Stimulated activated CD4-positive, alpha-beta T cell treated with anti-CD3 and anti-CD28 coated beads, Interleukin-15, amount 100 ng/mL, for 24 hours (primary cell): ENCODE results near the gene PGGT1B.
"Not testable (repeated sequence)": the region's sequence is repeated elsewhere in the genome, so short reads cannot be mapped to it uniquely, and the experiment has no call there.

ENCODE experiments used
- DNase-seq: peaks from one replicate; pipeline ENCODE4 v3.0.0-alpha.2; 2020

The PGGT1B gene

GRCh38 chr5:115257981-115258380 lies 4.7 kb downstream of the PGGT1B start:
- no peak for DNase-seq

GRCh38 chr5:115249379-115249778 lies 13.3 kb downstream of the PGGT1B start:
- not testable (repeated sequence) for DNase-seq

GRCh38 chr5:115246361-115246991 lies 16.2 kb downstream of the PGGT1B start:
- DNase-seq, result no peak

GRCh38 chr5:115243412-115243811 lies 19.3 kb downstream of the PGGT1B start:
- no peak for DNase-seq

GRCh38 chr5:115241881-115242642 lies 20.6 kb downstream of the PGGT1B start:
- no peak for DNase-seq

- no peak for DNase-seq
Measured at GRCh38 chr5:115237066-115237465, 25.6 kb downstream of the PGGT1B start.

GRCh38 chr5:115236599-115236998 lies 26.1 kb downstream of the PGGT1B start:
- no peak for DNase-seq

- DNase-seq, result no peak
Measured at GRCh38 chr5:115231598-115231997, 31.1 kb downstream of the PGGT1B start.

GRCh38 chr5:115229606-115230005 lies 33.1 kb downstream of the PGGT1B start:
- DNase-seq, result no peak

GRCh38 chr5:115227281-115227680 lies 35.4 kb downstream of the PGGT1B start:
- DNase-seq, result no peak

GRCh38 chr5:115214541-115214940 lies 48.1 kb downstream of the PGGT1B start:
- DNase-seq, result no peak

- DNase-seq, result peak; percentile 58
Measured at GRCh38 chr5:115209279-115209678, 53.4 kb downstream of the PGGT1B start.

GRCh38 chr5:115202952-115203351 lies 59.7 kb downstream of the PGGT1B start:
- no peak for DNase-seq

- DNase-seq, result no peak
Measured at GRCh38 chr5:115196161-115196560, 66.5 kb downstream of the PGGT1B start.

GRCh38 chr5:115194676-115195075 lies 68.0 kb downstream of the PGGT1B start:
- DNase-seq, result no peak

- DNase-seq, result no peak
Measured at GRCh38 chr5:115193295-115193694, 69.4 kb downstream of the PGGT1B start.

GRCh38 chr5:115192098-115192497 lies 70.6 kb downstream of the PGGT1B start:
- DNase-seq, result no peak

- DNase-seq, result no peak
Measured at GRCh38 chr5:115191474-115192031, 71.1 kb downstream of the PGGT1B start.

- DNase-seq, result no peak
Measured at GRCh38 chr5:115190388-115190787, 72.3 kb downstream of the PGGT1B start.

GRCh38 chr5:115189866-115190265 lies 72.8 kb downstream of the PGGT1B start:
- no peak for DNase-seq

GRCh38 chr5:115186794-115187193 lies 75.9 kb downstream of the PGGT1B start:
- DNase-seq, result no peak

- DNase-seq, result no peak
Measured at GRCh38 chr5:115184770-115185169, 77.9 kb downstream of the PGGT1B start.

GRCh38 chr5:115181757-115182156 lies 80.9 kb downstream of the PGGT1B start:
- no peak for DNase-seq

- DNase-seq, result peak; percentile 44
Measured at GRCh38 chr5:115180165-115180709, 82.4 kb downstream of the PGGT1B start.
